OCI-LY7 (cell line): ENCODE data around the gene RFX7. TPM values are rescaled to one million over a fixed set of nuclear protein-coding genes. Genes with fewer than 3 reads are reported as not detected.
"Not testable (repeated sequence)": the region's sequence is repeated elsewhere in the genome, so short reads cannot be mapped to it uniquely, and the experiment has no call there.

Source experiments
- BruUV-seq: library from RNA; stranded (reverse); fragments of 400-500 nt; replicated peaks from 2 replicates; lab custom pipeline; 2021; lab: Mats Ljungman, UMichigan
- CTCF ChIA-PET: fragments of 300-600 bp; sonication (Branson Sonifier 250); formaldehyde crosslinking; loops from one replicate; lab custom pipeline; 2022; ENCODE audit warnings: antibody characterized with exemption; ENCODE audit not compliant: unreplicated experiment; lab: Charles Lee
- POLR2A ChIA-PET: fragments of 300-600 bp; sonication (Branson Sonifier 250); formaldehyde crosslinking; loops from one replicate; lab custom pipeline; 2022; ENCODE audit warnings: antibody characterized with exemption; lab: Charles Lee
- DNase-seq: peaks from one replicate; pipeline ENCODE4 v3.0.0-alpha.2; 2015; ENCODE audit warnings: low spot score
- H2AFZ ChIP-seq: fragments of 200-600 bp; sonication (generic), shearing (Covaris generic); 2 replicates; pipeline ENCODE4 v1.6.1; 2014; ENCODE audit warnings: mild to moderate bottlenecking, antibody characterized with exemption, low read length, moderate library complexity
- H3K27ac ChIP-seq: fragments of 200-600 bp; sonication (generic); 2 replicates; pipeline ENCODE4 v1.5.1; 2014; ENCODE audit warnings: mixed run types, low read depth, mild to moderate bottlenecking, moderate library complexity, low read length, inconsistent platforms; ENCODE audit not compliant: poor library complexity, severe bottlenecking
- H3K36me3 ChIP-seq: fragments of 200-600 bp; sonication (generic); 2 replicates; pipeline ENCODE4 v1.6.1; 2014; ENCODE audit warnings: mild to moderate bottlenecking, antibody characterized with exemption, low read length, moderate library complexity, mixed read lengths; ENCODE audit not compliant: insufficient read depth
- H3K4me1 ChIP-seq: fragments of 200-600 bp; sonication (generic); 2 replicates; pipeline ENCODE4 v1.5.1; 2014; ENCODE audit warnings: mild to moderate bottlenecking, low read length; ENCODE audit not compliant: insufficient read depth, poor library complexity, severe bottlenecking
- H3K4me2 ChIP-seq: fragments of 200-600 bp; sonication (generic); 2 replicates; pipeline ENCODE4 v1.6.1; 2014; ENCODE audit warnings: mild to moderate bottlenecking, low read length
- H3K4me3 ChIP-seq: fragments of 200-600 bp; sonication (generic); 2 replicates; pipeline ENCODE4 v1.5.1; 2014; ENCODE audit warnings: mild to moderate bottlenecking, low read depth, low read length; ENCODE audit not compliant: poor library complexity, severe bottlenecking
- H3K79me2 ChIP-seq: fragments of 200-600 bp; sonication (generic); 2 replicates; pipeline ENCODE4 v1.6.1; 2016; ENCODE audit warnings: low read depth, mild to moderate bottlenecking, low read length, moderate library complexity, mixed read lengths; ENCODE audit not compliant: insufficient read depth
- H3K9me2 ChIP-seq: fragments of 200-600 bp; sonication (generic); 2 replicates; pipeline ENCODE4 v1.6.1; 2016; ENCODE audit warnings: mild to moderate bottlenecking, low read length, mixed read lengths; ENCODE audit not compliant: insufficient read depth
- H3K9me3 ChIP-seq: fragments of 200-600 bp; sonication (generic); 2 replicates; pipeline ENCODE4 v1.6.1; 2014; ENCODE audit warnings: mild to moderate bottlenecking, mixed run types, low read length, mixed read lengths
- H4K20me1 ChIP-seq: fragments of 200-600 bp; sonication (generic); 2 replicates; pipeline ENCODE4 v1.6.1; 2014; ENCODE audit warnings: mild to moderate bottlenecking, antibody characterized with exemption, low read length, moderate library complexity, mixed read lengths; ENCODE audit not compliant: insufficient read depth
- CTCF ChIP-seq: fragments of 200-600 bp; sonication (generic); conservative IDR thresholded peaks from 2 replicates; pipeline ENCODE4 v1.5.1; 2014; ENCODE audit warnings: mild to moderate bottlenecking, antibody characterized with exemption, low read length, moderate library complexity, mixed read lengths
- EZH2phosphoT487 ChIP-seq: fragments of 200-600 bp; sonication (generic); IDR thresholded peaks from 2 replicates; pipeline ENCODE4 v1.6.1; 2018; ENCODE audit warnings: low read depth, borderline replicate concordance, mild to moderate bottlenecking, mixed run types, antibody characterized with exemption, low read length, moderate library complexity, mixed read lengths
- intact Hi-C: fragments of 100-400 bp; cut with micrococcal nuclease; formaldehyde crosslinking; loops from one replicate; pipeline ENCODE4 v1.10.0; 2022; ENCODE audit not compliant: unreplicated experiment
- total RNA-seq, 2 experiments: library from RNA; depleted of rRNA in 1 of 2; stranded (reverse); fragments of >200 nt in 1 of 2; shearing (Covaris generic) in 1 of 2; gene quantifications; 2 replicates each; pipeline ENCODE4 v1.2.3, GENCODE V29; 2014 to 2022

RFX7 gene
- total RNA-seq, 2 experiments from 2014 or later = 10.3 to 33.9 TPM

DNA sequence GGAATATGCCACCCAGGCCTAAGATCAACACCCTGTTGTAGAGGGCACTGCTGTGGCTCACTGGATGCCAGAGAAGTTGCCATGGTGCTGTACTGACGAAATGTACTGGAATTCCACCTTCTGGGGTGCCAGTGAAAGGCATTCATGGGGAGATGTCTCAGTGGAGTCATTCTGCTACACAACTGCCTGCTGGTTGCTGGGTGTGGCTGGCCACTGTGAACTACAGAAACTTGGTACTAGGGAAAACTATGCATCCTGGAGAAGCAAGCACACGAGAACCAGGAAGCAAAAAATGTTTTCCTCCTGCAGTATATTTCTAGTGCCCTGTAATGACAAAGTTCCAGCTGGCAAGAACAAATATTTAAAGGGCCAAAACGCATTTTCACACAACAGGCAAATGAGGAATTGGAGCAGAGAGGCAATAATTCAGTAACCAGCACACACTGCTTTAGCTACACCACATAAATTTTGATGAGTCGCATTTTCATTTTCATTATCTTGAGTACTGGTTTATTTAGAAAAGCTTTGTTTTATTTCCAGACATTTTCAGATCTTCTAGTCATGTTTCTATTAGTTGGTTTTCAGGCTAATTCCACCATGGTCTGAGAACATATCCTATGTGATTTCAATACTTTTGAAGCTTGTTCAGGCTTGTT is 18.3 kb upstream of the RFX7 start:
- H4K20me1 ChIP-seq = no peaks in the 10 kb centered on the region
- H3K79me2 ChIP-seq = no peaks in the 10 kb centered on the region
- H3K9me3 ChIP-seq = peaks cover 5% of the 10 kb centered on the region; the same call in 1 of the 2 replicates
- H3K27ac ChIP-seq = no peak overlapping the region
- no peaks in the 10 kb centered on the region for H3K4me1 ChIP-seq
- intact Hi-C loops = no loop called here
- DNase-seq = no peak
- H3K36me3 ChIP-seq = no peaks in the 10 kb centered on the region
- TF ChIP-seq CTCF (no peak), EZH2phosphoT487 (no peak)
- BruUV-seq = no TSS peak
- ChIA-PET CTCF (no interaction called here), POLR2A (interaction anchor here (0.6 kb wide), 1 partner anchor 24 kb away, joined by 3 read pairs; no protein-coding TSS in a partner anchor)
- no peak overlapping the region for H3K4me2 ChIP-seq
- no peak overlapping the region for H2AFZ ChIP-seq
- no peak overlapping the region for H3K4me3 ChIP-seq
- H3K9me2 ChIP-seq = no peaks in the 10 kb centered on the region

- H2AFZ ChIP-seq, H4K20me1 ChIP-seq, H3K4me1 ChIP-seq, intact Hi-C loops, H3K36me3 ChIP-seq, H3K27ac ChIP-seq, H3K9me3 ChIP-seq, H3K4me3 ChIP-seq, POLR2A ChIA-PET, H3K4me2 ChIP-seq, H3K79me2 ChIP-seq, H3K9me2 ChIP-seq, BruUV-seq, CTCF ChIA-PET, DNase-seq: not testable (repeated sequence)
Measured at GRCh38 chr15:56257306-56257705, 13.6 kb upstream of the RFX7 start.

DNA sequence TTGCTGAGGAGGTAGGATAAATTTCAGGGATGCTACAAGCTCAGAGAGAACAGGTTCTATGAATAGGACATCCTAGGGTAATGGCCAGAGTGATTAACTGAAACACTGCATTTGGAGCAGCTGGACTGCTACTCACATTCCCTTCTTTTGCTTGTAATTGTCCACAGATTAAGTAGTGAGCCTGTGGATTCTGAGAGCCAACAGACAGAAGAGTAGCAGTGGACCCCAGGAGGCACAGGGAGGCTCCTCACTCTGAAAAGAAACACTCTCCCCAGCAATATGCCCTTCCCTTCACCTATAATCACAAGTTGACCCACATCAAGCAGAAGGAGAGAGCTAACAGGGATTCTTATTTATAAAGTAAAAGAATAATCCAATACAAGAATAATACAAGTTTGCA is 10.6 kb upstream of the RFX7 start:
- Histone ChIP-seq H3K4me2 (no peak overlapping the region), H3K79me2 (no peaks in the 10 kb centered on the region), H3K9me2 (no peaks in the 10 kb centered on the region), H3K4me1 (no peaks in the 10 kb centered on the region), H3K36me3 (no peaks in the 10 kb centered on the region), H3K9me3 (no peaks in the 10 kb centered on the region), H4K20me1 (no peaks in the 10 kb centered on the region), H2AFZ (no peak overlapping the region), H3K27ac (no peak overlapping the region), H3K4me3 (no peak overlapping the region)
- no peak for TF ChIP-seq EZH2phosphoT487
- TF ChIP-seq CTCF = no peak
- ChIA-PET POLR2A (no interaction called here), CTCF (no interaction called here)
- no peak for DNase-seq
- BruUV-seq = no TSS peak
- intact Hi-C loops = no loop called here
